GM12878 (cell line): Measurements from ENCODE around the gene SLC29A1. TPM values are rescaled to one million over a fixed set of nuclear protein-coding genes. Genes with fewer than 3 reads are reported as not detected.

Experiments
- ATAC-seq: fragments of 200-7000 bp; cut with Tn5 transposase; 3 replicates; pipeline ENCODE4 v1.9.1; 2020; ENCODE audit warnings: mild to moderate bottlenecking, moderate library complexity
- BruUV-seq: library from RNA; stranded (reverse); fragments of 400-500 nt; replicated peaks from 2 replicates; lab custom pipeline; 2021; lab: Mats Ljungman, UMichigan
- CTCF ChIA-PET: fragments of 300-600 bp; sonication (Branson Sonifier 250); formaldehyde crosslinking; extraction: SDS; loops from one replicate; lab custom pipeline; 2021; ENCODE audit warnings: inconsistent platforms; lab: Yijun Ruan, JAX
- POLR2A ChIA-PET: fragments of 350-600 bp; formaldehyde crosslinking; extraction: SDS; loops from one replicate; lab custom pipeline; 2021; ENCODE audit warnings: inconsistent platforms; lab: Charles Lee
- RAD21 ChIA-PET: fragments of 300-600 bp; sonication (Branson Sonifier 250); formaldehyde crosslinking; loops from one replicate; lab custom pipeline; 2023; ENCODE audit warnings: antibody characterized with exemption; ENCODE audit not compliant: unreplicated experiment; lab: Charles Lee
- SMC1A ChIA-PET: fragments of 300-600 bp; sonication (Branson Sonifier 250); formaldehyde crosslinking; loops from one replicate; lab custom pipeline; 2023; ENCODE audit not compliant: unreplicated experiment, uncharacterized antibody; lab: Charles Lee
- DNase-seq: peaks from one replicate; pipeline ENCODE4 v3.0.0-alpha.2; 2011; ENCODE audit warnings: low read depth, low spot score
- FAIRE-seq: peaks from 3 replicates; lab custom pipeline; 2011; peaks lifted over from hg19 to GRCh38; lab: Jason Lieb, UNC
- H2AFZ ChIP-seq: 2 replicates; pipeline ENCODE4 v1.6.0; 2011; ENCODE audit warnings: low read depth, low read length, control low read depth; ENCODE audit not compliant: control insufficient read depth
- H3K27ac ChIP-seq: 2 replicates; pipeline ENCODE4 v1.5.1; 2011; ENCODE audit warnings: control low read depth; ENCODE audit not compliant: control insufficient read depth, insufficient read depth
- H3K27me3 ChIP-seq, 2 experiments: replicated peaks in 1 of 2; 2 replicates each; pipeline versions ENCODE4 v1.6.0 to v1.6.1; 2011; ENCODE audit warnings: low read length in 1 of 2; ENCODE audit not compliant: control insufficient read depth in 2 of 2, insufficient read depth in 2 of 2
- H3K36me3 ChIP-seq, 2 experiments: 2 replicates each; pipeline ENCODE4 v1.5.1; 2011; ENCODE audit warnings: low read length in 1 of 2; ENCODE audit not compliant: control insufficient read depth in 2 of 2, insufficient read depth in 2 of 2
- H3K4me1 ChIP-seq: 2 replicates; pipeline ENCODE4 v1.6.1; 2011; ENCODE audit warnings: mild to moderate bottlenecking, low read length, moderate library complexity, mixed read lengths; ENCODE audit not compliant: control insufficient read depth, insufficient read depth
- H3K4me2 ChIP-seq: 2 replicates; pipeline ENCODE4 v1.6.0; 2011; ENCODE audit warnings: control low read depth; ENCODE audit not compliant: control insufficient read depth, insufficient read depth
- H3K4me3 ChIP-seq: fragments of 200-600 bp; sonication (generic); 2 replicates; pipeline ENCODE4 v1.5.1; 2016
- H3K79me2 ChIP-seq: 2 replicates; pipeline ENCODE4 v1.6.0; 2011; ENCODE audit warnings: low read length; ENCODE audit not compliant: control insufficient read depth, insufficient read depth
- H3K9ac ChIP-seq: 2 replicates; pipeline ENCODE4 v1.8.0; 2011; ENCODE audit warnings: low read length, control low read depth, mixed read lengths; ENCODE audit not compliant: control insufficient read depth, insufficient read depth
- H3K9me3 ChIP-seq: replicated peaks from 3 replicates; pipeline ENCODE4 v1.5.1; 2011; ENCODE audit warnings: mild to moderate bottlenecking, low read length; ENCODE audit not compliant: control insufficient read depth, insufficient read depth
- H4K20me1 ChIP-seq: 2 replicates; pipeline ENCODE4 v1.6.0; 2011; ENCODE audit not compliant: control insufficient read depth, insufficient read depth
- CBX5 ChIP-seq: sonication (generic); IDR thresholded peaks from 2 replicates; pipeline ENCODE4 v1.6.1; 2016; ENCODE audit warnings: low read depth, moderate library complexity, mild to moderate bottlenecking, inconsistent platforms
- CHD2 ChIP-seq: IDR thresholded peaks from 2 replicates; pipeline ENCODE4 v1.6.1; 2011; ENCODE audit warnings: low read depth, low read length, improper control_type of control experiment, borderline replicate concordance
- EED ChIP-seq: sonication (generic); IDR thresholded peaks from 2 replicates; pipeline ENCODE4 v1.6.1; 2016; ENCODE audit warnings: antibody characterized with exemption, low read depth
- HDAC6 ChIP-seq: fragments of 200-600 bp; sonication (generic); IDR thresholded peaks from one replicate; pipeline ENCODE4 v1.8.0; 2017; ENCODE audit warnings: antibody characterized with exemption; ENCODE audit not compliant: unreplicated experiment
- IRF4 ChIP-seq: IDR thresholded peaks from 2 replicates; pipeline ENCODE4 v1.6.1; 2011; ENCODE audit warnings: low read depth, low read length
- JUND ChIP-seq: IDR thresholded peaks from 2 replicates; pipeline ENCODE4 v1.6.1; 2012; ENCODE audit warnings: low read depth, mild to moderate bottlenecking, low read length, improper control_type of control experiment, moderate library complexity
- WGBS: methylation state at CpG from one replicate; pipeline ENCODE4 v1.1.6; 2016; ENCODE audit warnings: low lambda C conversion rate; ENCODE audit not compliant: insufficient replicate concordance, insufficient coverage; ENCODE audit errors: missing lambda C conversion rate; 5-methylcytosine and 5-hydroxymethylcytosine counted together
- in situ Hi-C: fragments of 300-500 bp; cut with MboI; formaldehyde crosslinking; loops from 9 replicates; pipeline ENCODE4 v1.14.3; 2018; ENCODE audit warnings: mixed read lengths
- intact Hi-C: fragments of 100-400 bp; cut with micrococcal nuclease; formaldehyde crosslinking; loops from one replicate; pipeline ENCODE4 v1.14.2; 2022; ENCODE audit not compliant: unreplicated experiment
- polyA plus RNA-seq, 11 experiments: library from polyadenylated mRNA; depleted of rRNA in 4 of 11; unstranded in 6 of 11; stranded (reverse) in 5 of 11; fragments of >200 nt; fragmentation: Nextera tagmentation in 4 of 11; fragmentation: Illumina TruSeq in 1 of 11; extraction: Ambion mirVana in 4 of 11; extraction: Trizol in 1 of 11; gene quantifications; 1 replicate in 1 of 11; 2 replicates in 10 of 11; pipeline versions ENCODE4 v1.2.1 to v1.2.3, GENCODE V29; 2011 to 2016; ENCODE audit warnings: inconsistent platforms in 2 of 11, missing spikeins in 2 of 11, low read depth in 1 of 11
- total RNA-seq, 4 experiments: library from RNA; depleted of rRNA in 3 of 4; stranded (reverse); fragments of >200 nt in 3 of 4; fragmentation: Illumina TruSeq in 1 of 4; extraction: Trizol in 1 of 4; gene quantifications; 2 replicates each; pipeline versions ENCODE4 v1.2.1 to v1.2.3, GENCODE V29; 2013 to 2021
- TF ChIP-seq, protein P1 (sequence below): fragments of 450-650 bp; IDR thresholded peaks from 2 replicates; pipeline ENCODE4 v1.6.1; 2018; ENCODE audit warnings: borderline replicate concordance, mild to moderate bottlenecking; ENCODE audit not compliant: partially characterized antibody
- TF ChIP-seq, protein P2 (sequence below): fragments of 150-350 bp; IDR thresholded peaks from 2 replicates; pipeline ENCODE4 v1.6.1; 2016; ENCODE audit warnings: low read depth, low read length
- TF ChIP-seq, protein P3 (sequence below): fragments of 450-650 bp; conservative IDR thresholded peaks from 2 replicates; pipeline ENCODE4 v1.6.1; 2017; ENCODE audit warnings: mild to moderate bottlenecking, moderate library complexity

SLC29A1 gene
- total and polyA plus RNA-seq, 10 of the 15 experiments (the other 5 are each of a cell fraction or from before 2014, with no cell fraction given): 10.0 to 132 (median 93.4) TPM

- Histone ChIP-seq H3K9me3 (no peaks in the 10 kb centered on the region), H3K9ac (no peak overlapping the region), H3K79me2 (no peaks in the 10 kb centered on the region)
- ATAC-seq: no peak
- CTCF ChIA-PET: interaction anchor here (1.2 to 1.6 kb wide), 2 partner anchors 28 to 32 kb away, joined by 5 to 7 read pairs; no protein-coding TSS in a partner anchor
- intact Hi-C loops: no loop called here
- TF ChIP-seq, protein P1, sequence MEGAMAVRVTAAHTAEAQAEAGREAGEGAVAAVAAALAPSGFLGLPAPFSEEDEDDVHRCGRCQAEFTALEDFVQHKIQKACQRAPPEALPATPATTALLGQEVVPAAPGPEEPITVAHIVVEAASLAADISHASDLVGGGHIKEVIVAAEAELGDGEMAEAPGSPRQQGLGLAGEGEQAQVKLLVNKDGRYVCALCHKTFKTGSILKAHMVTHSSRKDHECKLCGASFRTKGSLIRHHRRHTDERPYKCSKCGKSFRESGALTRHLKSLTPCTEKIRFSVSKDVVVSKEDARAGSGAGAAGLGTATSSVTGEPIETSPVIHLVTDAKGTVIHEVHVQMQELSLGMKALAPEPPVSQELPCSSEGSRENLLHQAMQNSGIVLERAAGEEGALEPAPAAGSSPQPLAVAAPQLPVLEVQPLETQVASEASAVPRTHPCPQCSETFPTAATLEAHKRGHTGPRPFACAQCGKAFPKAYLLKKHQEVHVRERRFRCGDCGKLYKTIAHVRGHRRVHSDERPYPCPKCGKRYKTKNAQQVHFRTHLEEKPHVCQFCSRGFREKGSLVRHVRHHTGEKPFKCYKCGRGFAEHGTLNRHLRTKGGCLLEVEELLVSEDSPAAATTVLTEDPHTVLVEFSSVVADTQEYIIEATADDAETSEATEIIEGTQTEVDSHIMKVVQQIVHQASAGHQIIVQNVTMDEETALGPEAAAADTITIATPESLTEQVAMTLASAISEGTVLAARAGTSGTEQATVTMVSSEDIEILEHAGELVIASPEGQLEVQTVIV: no peak
- TF ChIP-seq, protein P2, sequence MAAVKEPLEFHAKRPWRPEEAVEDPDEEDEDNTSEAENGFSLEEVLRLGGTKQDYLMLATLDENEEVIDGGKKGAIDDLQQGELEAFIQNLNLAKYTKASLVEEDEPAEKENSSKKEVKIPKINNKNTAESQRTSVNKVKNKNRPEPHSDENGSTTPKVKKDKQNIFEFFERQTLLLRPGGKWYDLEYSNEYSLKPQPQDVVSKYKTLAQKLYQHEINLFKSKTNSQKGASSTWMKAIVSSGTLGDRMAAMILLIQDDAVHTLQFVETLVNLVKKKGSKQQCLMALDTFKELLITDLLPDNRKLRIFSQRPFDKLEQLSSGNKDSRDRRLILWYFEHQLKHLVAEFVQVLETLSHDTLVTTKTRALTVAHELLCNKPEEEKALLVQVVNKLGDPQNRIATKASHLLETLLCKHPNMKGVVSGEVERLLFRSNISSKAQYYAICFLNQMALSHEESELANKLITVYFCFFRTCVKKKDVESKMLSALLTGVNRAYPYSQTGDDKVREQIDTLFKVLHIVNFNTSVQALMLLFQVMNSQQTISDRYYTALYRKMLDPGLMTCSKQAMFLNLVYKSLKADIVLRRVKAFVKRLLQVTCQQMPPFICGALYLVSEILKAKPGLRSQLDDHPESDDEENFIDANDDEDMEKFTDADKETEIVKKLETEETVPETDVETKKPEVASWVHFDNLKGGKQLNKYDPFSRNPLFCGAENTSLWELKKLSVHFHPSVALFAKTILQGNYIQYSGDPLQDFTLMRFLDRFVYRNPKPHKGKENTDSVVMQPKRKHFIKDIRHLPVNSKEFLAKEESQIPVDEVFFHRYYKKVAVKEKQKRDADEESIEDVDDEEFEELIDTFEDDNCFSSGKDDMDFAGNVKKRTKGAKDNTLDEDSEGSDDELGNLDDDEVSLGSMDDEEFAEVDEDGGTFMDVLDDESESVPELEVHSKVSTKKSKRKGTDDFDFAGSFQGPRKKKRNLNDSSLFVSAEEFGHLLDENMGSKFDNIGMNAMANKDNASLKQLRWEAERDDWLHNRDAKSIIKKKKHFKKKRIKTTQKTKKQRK: no peak
- TF ChIP-seq EED: no peak
- no peak for TF ChIP-seq CHD2
- no peak for TF ChIP-seq CBX5
- TF ChIP-seq, protein P3, sequence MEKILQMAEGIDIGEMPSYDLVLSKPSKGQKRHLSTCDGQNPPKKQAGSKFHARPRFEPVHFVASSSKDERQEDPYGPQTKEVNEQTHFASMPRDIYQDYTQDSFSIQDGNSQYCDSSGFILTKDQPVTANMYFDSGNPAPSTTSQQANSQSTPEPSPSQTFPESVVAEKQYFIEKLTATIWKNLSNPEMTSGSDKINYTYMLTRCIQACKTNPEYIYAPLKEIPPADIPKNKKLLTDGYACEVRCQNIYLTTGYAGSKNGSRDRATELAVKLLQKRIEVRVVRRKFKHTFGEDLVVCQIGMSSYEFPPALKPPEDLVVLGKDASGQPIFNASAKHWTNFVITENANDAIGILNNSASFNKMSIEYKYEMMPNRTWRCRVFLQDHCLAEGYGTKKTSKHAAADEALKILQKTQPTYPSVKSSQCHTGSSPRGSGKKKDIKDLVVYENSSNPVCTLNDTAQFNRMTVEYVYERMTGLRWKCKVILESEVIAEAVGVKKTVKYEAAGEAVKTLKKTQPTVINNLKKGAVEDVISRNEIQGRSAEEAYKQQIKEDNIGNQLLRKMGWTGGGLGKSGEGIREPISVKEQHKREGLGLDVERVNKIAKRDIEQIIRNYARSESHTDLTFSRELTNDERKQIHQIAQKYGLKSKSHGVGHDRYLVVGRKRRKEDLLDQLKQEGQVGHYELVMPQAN: no peak
- no peak for TF ChIP-seq IRF4
- TF ChIP-seq JUND: no peak
- TF ChIP-seq HDAC6: no peak
- TF ChIP-seq, all 136 proteins: peak for 0
- no peaks in the 10 kb centered on the region for H4K20me1 ChIP-seq
- SMC1A ChIA-PET: interaction anchor here (0.6 to 1.4 kb wide), 2 partner anchors 11 to 160 kb away, joined by 3 to 4 read pairs; no protein-coding TSS in a partner anchor
- H3K4me2 ChIP-seq: no peak overlapping the region
- in situ Hi-C loops: no loop called here
- no peak for DNase-seq
- H3K27me3 ChIP-seq: peaks cover 0 to 6% of the 10 kb centered on the region in 2 experiments; a peak in 3 of 4 replicates
- RAD21 ChIA-PET: no interaction called here
- no peak overlapping the region for H2AFZ ChIP-seq
- 13% methylated on average over 7 of the region's 7 CpGs for WGBS
- POLR2A ChIA-PET: no interaction called here
- FAIRE-seq: no peak
- no TSS peak for BruUV-seq
- H3K27ac ChIP-seq: no peak overlapping the region
- no peaks in the 10 kb centered on the region for H3K4me1 ChIP-seq
- no peaks in the 10 kb centered on the region; a peak in 1 of 4 replicates for H3K36me3 ChIP-seq
- no peak overlapping the region for H3K4me3 ChIP-seq
Observed at GRCh38 chr6:44277763-44278162, 54.4 kb downstream of the SLC29A1 start.
